K562 (cell line): Measurements from ENCODE around the gene PRM3. TPM values are rescaled to one million over a fixed set of nuclear protein-coding genes. Genes with fewer than 3 reads are reported as not detected.

Experiments used
- ARID3B ChIP-seq: fragments of 250-450 bp; sonication (Bioruptor Pico); IDR thresholded peaks from 2 replicates; pipeline ENCODE4 v1.4.0; 2020; ENCODE audit warnings: borderline replicate concordance
- DPF2 ChIP-seq: fragments of 450-650 bp; IDR thresholded peaks from 2 replicates; pipeline ENCODE4 v1.6.1; 2016
- HMGXB4 ChIP-seq: sonication (generic); formaldehyde crosslinking; IDR thresholded peaks from 2 replicates; pipeline ENCODE4 v1.8.1; 2023; ENCODE audit warnings: mild to moderate bottlenecking, missing genetic modification reagents
- KLF13 ChIP-seq: fragments of 450-650 bp; IDR thresholded peaks from 2 replicates; pipeline ENCODE4 v1.6.1; 2016; ENCODE audit warnings: missing genetic modification characterization, low read depth, mild to moderate bottlenecking, missing compliant biosample characterization, moderate library complexity, borderline replicate concordance
- MYNN ChIP-seq, 2 experiments: sonication (generic); formaldehyde crosslinking in 1 of 2; IDR thresholded peaks; 2 replicates each; pipeline versions ENCODE4 v1.5.0 to v1.6.1; 2016 to 2020; ENCODE audit warnings: antibody characterized with exemption in 1 of 2, missing genetic modification reagents in 1 of 2
- NR1H2 ChIP-seq: sonication (generic); formaldehyde crosslinking; IDR thresholded peaks from 2 replicates; pipeline ENCODE4 v1.4.0; 2020; ENCODE audit warnings: mild to moderate bottlenecking, missing genetic modification reagents
- TBP ChIP-seq: optimal IDR thresholded peaks from 2 replicates; pipeline ENCODE3; 2011; ENCODE audit warnings: low read depth, low read length, improper control_type of control experiment
- TCF3 ChIP-seq: sonication (generic); formaldehyde crosslinking; IDR thresholded peaks from 2 replicates; pipeline ENCODE4 v1.4.0; 2020; ENCODE audit warnings: mild to moderate bottlenecking, missing genetic modification reagents
- THAP12 ChIP-seq: fragments of 250-450 bp; sonication (Bioruptor Pico); IDR thresholded peaks from 2 replicates; pipeline ENCODE4 v1.9.0; 2021; ENCODE audit warnings: mild to moderate bottlenecking, inconsistent platforms
- THRAP3 ChIP-seq: fragments of 450-650 bp; IDR thresholded peaks from 2 replicates; pipeline ENCODE4 v1.6.1; 2016; ENCODE audit warnings: mild to moderate bottlenecking, inconsistent platforms, borderline replicate concordance
- ZBTB5 ChIP-seq: fragments of 450-650 bp; IDR thresholded peaks from 2 replicates; pipeline ENCODE4 v1.6.1; 2017; ENCODE audit warnings: antibody characterized with exemption
- ZBTB8A ChIP-seq: fragments of 450-650 bp; IDR thresholded peaks from 2 replicates; pipeline ENCODE4 v1.6.1; 2018; ENCODE audit warnings: mild to moderate bottlenecking, moderate library complexity; ENCODE audit not compliant: partially characterized antibody
- ZNF165 ChIP-seq: fragments of 250-450 bp; sonication (Bioruptor Pico); IDR thresholded peaks from 2 replicates; pipeline ENCODE4 v1.4.0; 2020; ENCODE audit warnings: borderline replicate concordance
- polyA plus RNA-seq, 8 experiments: library from polyadenylated mRNA; depleted of rRNA in 4 of 8; stranded (reverse) in 5 of 8; unstranded in 3 of 8; fragments of >200 nt; fragmentation: Nextera tagmentation in 2 of 8; fragmentation: Illumina TruSeq in 1 of 8; extraction: Ambion mirVana in 2 of 8; extraction: Trizol in 1 of 8; gene quantifications; 2 replicates each; pipeline versions ENCODE4 v1.2.1 to v1.2.3, GENCODE V29; 2011 to 2014; ENCODE audit warnings: inconsistent platforms in 1 of 8, missing spikeins in 1 of 8
- total RNA-seq, 7 experiments: library from RNA; depleted of rRNA in 6 of 7; stranded (reverse); fragments of >200 nt in 6 of 7; fragmentation: Illumina TruSeq in 2 of 7; extraction: Trizol in 2 of 7; gene quantifications; 2 replicates each; pipeline versions ENCODE4 v1.2.1 to v1.2.3, GENCODE V29; 2011 to 2021; ENCODE audit warnings: low replicate concordance in 1 of 7

The PRM3 gene
- total and polyA plus RNA-seq, 9 of the 15 experiments (the other 6 are each of a cell fraction or from before 2014, with no cell fraction given): not detected

GRCh38 chr16:11255737-11256660 lies 17.4 kb downstream of the PRM3 start, which contains the start of gene SOCS1 (continued):
- peak; percentile 39; the same call in 1 of the 2 replicates for TF ChIP-seq HMGXB4 (CRISPR knock-in tag)
- peak; percentile 30; the same call in 1 of the 2 replicates for TF ChIP-seq TCF3 (CRISPR knock-in tag)
- peak; percentile 98 for TF ChIP-seq TBP
- TF ChIP-seq ARID3B: no peak
- TF ChIP-seq THRAP3: no peak
- TF ChIP-seq KLF13 (tag): peak; percentile 89
- TF ChIP-seq ZNF165 (CRISPR knock-in tag): no peak
- 0 out of 2 replicates have a peak, but pooled peaks have one; percentile 34 for TF ChIP-seq MYNN (IDR thresholded peaks at IDR 0.05)
- TF ChIP-seq MYNN (CRISPR knock-in tag; IDR thresholded peaks at IDR 0.05): no peak
- TF ChIP-seq THAP12 (CRISPR knock-in tag): no peak
- TF ChIP-seq ZBTB8A: no peak
- no peak for TF ChIP-seq ZBTB5
- peak; percentile 57; the same call in 1 of the 2 replicates for TF ChIP-seq DPF2
- TF ChIP-seq NR1H2: no peak
